Activated CD4-positive, alpha-beta T cell treated with anti-CD3 and anti-CD28 coated beads for 36 hours (primary cell): ENCODE results near the gene STOX2. TPM values are rescaled to one million over a fixed set of nuclear protein-coding genes. Genes with fewer than 3 reads are reported as not detected.

ENCODE experiments used
- ATAC-seq: fragments of 200-7000 bp; cut with Tn5 transposase; one replicate; pipeline ENCODE4 v1.10.0; 2021; ENCODE audit warnings: mild to moderate bottlenecking, moderate library complexity
- CTCF ChIA-PET: fragments of 350-600 bp; sonication (Branson Sonifier 250); formaldehyde crosslinking; loops from one replicate; lab custom pipeline; 2021; ENCODE audit warnings: antibody characterized with exemption; lab: Charles Lee
- POLR2A ChIA-PET: fragments of 350-600 bp; sonication (Branson Sonifier 250); formaldehyde crosslinking; loops from one replicate; lab custom pipeline; 2021; ENCODE audit warnings: antibody characterized with exemption, inconsistent platforms; lab: Charles Lee
- DNase-seq: peaks from one replicate; pipeline ENCODE4 v3.0.0-alpha.2; 2020
- H3K27ac Mint-ChIP-seq: one replicate; pipeline ENCODE4 v1.8.0; 2021; ENCODE audit warnings: mixed read lengths
- H3K27me3 Mint-ChIP-seq: one replicate; pipeline ENCODE4 v1.8.0; 2021; ENCODE audit warnings: mixed read lengths
- H3K36me3 Mint-ChIP-seq: one replicate; pipeline ENCODE4 v1.8.0; 2021; ENCODE audit warnings: low read depth, mixed read lengths
- H3K4me1 Mint-ChIP-seq: one replicate; pipeline ENCODE4 v1.8.0; 2021; ENCODE audit warnings: mixed read lengths
- H3K4me3 Mint-ChIP-seq: one replicate; pipeline ENCODE4 v1.8.0; 2021; ENCODE audit warnings: mild to moderate bottlenecking, moderate library complexity, mixed read lengths
- H3K9me3 Mint-ChIP-seq: one replicate; pipeline ENCODE4 v1.8.0; 2021; ENCODE audit warnings: low read depth, mixed read lengths
- intact Hi-C, 2 experiments: fragments of 100-400 bp; cut with DNase I in 1 of 2; cut with micrococcal nuclease in 1 of 2; formaldehyde crosslinking; loops; one replicate each; pipeline versions ENCODE4 v1.14.2 to v1.15.1; 2022 to 2024; cut with DNase I, micrococcal nuclease
- total RNA-seq, 2 experiments: library from RNA; stranded (reverse); gene quantifications; one replicate each; pipeline ENCODE4 v1.2.3, GENCODE V29; 2021

The STOX2 gene
- total RNA-seq, 2 experiments from 2014 or later = not detected

DNA sequence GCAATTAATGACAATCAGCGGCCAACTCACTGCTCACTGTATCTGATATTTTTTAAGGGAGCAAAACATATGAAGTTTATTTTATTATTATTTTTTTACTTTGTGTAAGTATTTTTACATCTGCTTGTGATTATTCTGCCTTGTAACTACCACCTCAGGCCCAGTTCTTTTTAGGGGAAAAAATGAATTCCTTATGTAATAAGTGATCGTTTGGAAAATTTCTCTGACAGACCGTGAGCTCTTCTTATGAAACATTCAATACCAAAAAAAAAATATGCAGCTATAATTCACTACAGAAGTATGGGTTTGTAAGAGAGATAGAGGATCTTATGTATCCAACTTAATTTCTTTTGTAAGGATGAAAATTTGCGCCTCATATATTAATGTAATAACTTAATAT is 33.5 kb upstream of the STOX2 start:
- POLR2A ChIA-PET = interaction anchor here (0.6 kb wide), 1 partner anchor 25 kb away, joined by 3 read pairs; no protein-coding TSS in a partner anchor
- Mint-ChIP-seq H3K9me3 (no peaks in the 10 kb centered on the region), H3K4me3 (no peak overlapping the region), H3K36me3 (no peaks in the 10 kb centered on the region), H3K27me3 (peaks cover 2% of the 10 kb centered on the region), H3K4me1 (no peaks in the 10 kb centered on the region), H3K27ac (no peak overlapping the region)
- DNase-seq = no peak
- CTCF ChIA-PET = no interaction called here
- no peak for ATAC-seq
- intact Hi-C loops = no loop called here

DNA sequence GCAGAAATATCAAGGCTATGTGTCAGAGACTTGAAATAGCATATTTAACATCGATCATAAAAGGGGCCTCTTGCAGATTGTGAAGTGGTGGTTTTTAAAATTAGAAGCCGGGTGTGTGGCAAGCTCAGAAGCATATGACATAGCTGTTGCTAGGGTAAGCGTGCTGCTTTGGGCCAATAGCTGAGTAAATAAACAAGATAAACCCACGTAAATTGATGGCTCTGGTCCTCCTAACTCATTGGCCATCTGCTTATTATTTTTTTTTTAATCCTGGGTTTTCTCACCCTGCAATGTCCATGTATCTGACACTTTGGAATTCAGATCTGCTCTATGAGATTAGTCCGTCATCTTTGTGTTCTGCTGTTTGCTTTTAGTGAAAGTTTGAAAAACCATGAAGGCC is 32.6 kb upstream of the STOX2 start:
- POLR2A ChIA-PET = no interaction called here
- CTCF ChIA-PET = interaction anchor here (0.8 kb wide), 1 partner anchor 17 kb away, joined by 4 read pairs; no protein-coding TSS in a partner anchor
- no peak for DNase-seq
- ATAC-seq = no peak
- Mint-ChIP-seq H3K27me3 (peaks cover 2% of the 10 kb centered on the region), H3K4me1 (no peaks in the 10 kb centered on the region), H3K9me3 (no peaks in the 10 kb centered on the region), H3K27ac (no peak overlapping the region), H3K36me3 (no peaks in the 10 kb centered on the region), H3K4me3 (no peak overlapping the region)
- intact Hi-C loops = no loop called here

DNA sequence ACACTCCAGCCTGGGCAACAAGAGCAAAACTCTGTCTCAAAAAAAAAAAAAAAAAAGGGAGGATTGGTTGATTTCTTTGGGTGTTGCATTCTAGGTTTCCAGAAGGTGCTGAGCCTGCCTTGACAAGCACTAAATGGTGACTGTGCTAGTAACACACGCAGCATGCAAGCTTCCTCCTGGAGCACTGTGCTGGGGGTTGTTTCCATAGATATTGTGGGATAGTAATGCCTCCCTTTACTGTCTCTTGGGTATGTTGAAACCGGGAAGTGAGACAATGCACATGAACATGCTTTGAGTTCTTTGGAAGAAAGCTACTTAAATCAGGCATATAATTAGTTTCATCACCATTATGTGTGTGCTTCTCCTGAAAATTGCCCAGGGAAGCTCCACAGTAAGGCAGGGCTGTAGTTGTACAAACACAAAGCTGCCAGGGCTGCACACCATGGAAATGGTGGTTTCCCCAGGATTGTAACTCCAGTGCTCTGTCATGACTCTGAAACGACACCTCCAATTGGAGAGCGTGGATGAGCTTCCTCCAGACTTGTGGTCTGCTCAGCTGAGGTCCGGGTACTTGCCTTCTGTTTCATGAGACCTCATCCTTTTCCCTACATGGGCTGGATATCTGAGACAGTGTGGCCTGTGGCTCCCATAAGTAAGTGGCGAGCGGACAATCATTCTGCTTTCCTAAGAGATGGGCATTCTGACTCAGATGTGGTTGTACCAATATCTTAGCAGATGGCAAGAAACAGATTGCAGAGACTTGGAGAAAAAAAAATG is 31.5 kb upstream of the STOX2 start:
- H3K27me3 Mint-ChIP-seq = peaks cover 2% of the 10 kb centered on the region
- H3K36me3 Mint-ChIP-seq = no peaks in the 10 kb centered on the region
- CTCF ChIA-PET = interaction anchor here (0.6 kb wide), 1 partner anchor 27 kb away, joined by 3 read pairs; no protein-coding TSS in a partner anchor
- intact Hi-C loops = no loop called here
- ATAC-seq (no peak), DNase-seq (no peak)
- POLR2A ChIA-PET = no interaction called here
- H3K4me1 Mint-ChIP-seq = no peaks in the 10 kb centered on the region
- H3K4me3 Mint-ChIP-seq = no peak overlapping the region
- no peak overlapping the region for H3K27ac Mint-ChIP-seq
- H3K9me3 Mint-ChIP-seq = no peaks in the 10 kb centered on the region

DNA sequence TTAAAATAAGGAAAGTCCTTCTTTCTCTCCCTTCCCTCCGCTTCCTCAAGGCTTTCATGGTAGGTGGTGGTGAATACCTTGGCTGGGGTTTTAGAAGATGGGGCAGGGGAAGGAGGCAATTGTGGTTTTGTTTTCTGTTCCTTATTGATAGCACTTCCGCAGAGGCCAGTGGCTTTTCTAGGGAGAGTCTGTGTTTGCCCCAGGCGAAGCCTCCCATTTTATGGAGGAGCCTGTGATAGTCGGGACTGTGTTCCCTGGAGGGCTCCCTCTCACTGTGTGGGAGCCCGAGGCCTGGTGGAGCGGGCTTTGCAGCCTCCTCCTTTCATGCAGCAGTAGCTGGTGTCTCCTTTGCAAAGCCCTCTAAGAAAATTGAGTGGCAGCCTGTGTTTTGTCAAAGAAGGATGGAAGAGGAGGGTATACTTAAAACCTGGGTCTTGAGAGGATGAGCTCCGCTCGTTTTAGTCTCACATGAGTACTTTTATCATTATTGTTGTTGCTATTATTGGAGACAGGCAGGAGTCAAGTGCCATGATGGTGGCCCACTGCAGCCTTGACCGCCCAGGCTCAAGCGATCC is 29.8 kb upstream of the STOX2 start:
- no peak overlapping the region for H3K27ac Mint-ChIP-seq
- no peaks in the 10 kb centered on the region for H3K9me3 Mint-ChIP-seq
- no peak overlapping the region for H3K4me3 Mint-ChIP-seq
- intact Hi-C loops = no loop called here
- ATAC-seq = no peak
- DNase-seq = no peak
- no peaks in the 10 kb centered on the region for H3K4me1 Mint-ChIP-seq
- H3K36me3 Mint-ChIP-seq = no peaks in the 10 kb centered on the region
- ChIA-PET CTCF (no interaction called here), POLR2A (interaction anchor here (0.6 kb wide), 1 partner anchor 26 kb away, joined by 3 read pairs; no protein-coding TSS in a partner anchor)
- no peaks in the 10 kb centered on the region for H3K27me3 Mint-ChIP-seq

DNA sequence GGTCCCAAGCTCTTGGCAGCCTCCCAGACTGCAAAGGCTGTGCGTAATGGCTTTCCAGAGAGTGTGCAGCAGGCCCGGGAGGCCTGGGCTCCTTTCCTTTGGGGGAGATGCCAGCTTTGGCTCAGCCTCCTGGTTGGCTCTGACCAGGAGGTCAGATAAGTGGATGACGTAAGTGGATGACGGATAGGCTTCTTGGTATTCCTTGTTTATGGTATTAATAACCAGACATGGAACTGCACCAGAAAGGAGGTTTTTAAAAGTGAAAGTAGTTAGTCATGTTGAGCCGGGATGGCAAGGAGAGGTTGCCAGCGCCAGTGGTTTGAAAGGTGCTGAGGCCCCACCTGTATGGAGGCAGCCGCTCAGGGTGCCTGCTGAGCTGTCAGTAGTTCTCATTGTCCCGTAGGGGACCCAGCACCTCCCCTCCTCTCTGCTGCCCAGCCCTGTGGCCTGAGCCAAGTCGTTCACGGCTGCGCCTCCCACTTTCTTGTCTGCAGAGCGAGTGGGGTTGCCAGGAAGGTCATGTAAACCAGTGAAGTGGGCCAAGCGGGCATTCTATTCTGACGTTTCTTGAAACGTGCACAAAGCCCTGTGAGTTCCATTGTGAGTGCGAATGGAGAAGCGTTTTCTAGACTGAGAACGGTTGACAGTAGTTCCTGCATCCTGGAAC is 28.7 kb upstream of the STOX2 start:
- intact Hi-C loops = no loop called here
- Mint-ChIP-seq H3K27ac (no peak overlapping the region), H3K4me1 (no peaks in the 10 kb centered on the region), H3K27me3 (no peaks in the 10 kb centered on the region), H3K36me3 (no peaks in the 10 kb centered on the region), H3K9me3 (no peaks in the 10 kb centered on the region), H3K4me3 (no peak overlapping the region)
- DNase-seq (no peak), ATAC-seq (no peak)
- ChIA-PET POLR2A (no interaction called here), CTCF (interaction anchor here (1.1 kb wide), 1 partner anchor 225 kb away, joined by 3 read pairs; no protein-coding TSS in a partner anchor)

DNA sequence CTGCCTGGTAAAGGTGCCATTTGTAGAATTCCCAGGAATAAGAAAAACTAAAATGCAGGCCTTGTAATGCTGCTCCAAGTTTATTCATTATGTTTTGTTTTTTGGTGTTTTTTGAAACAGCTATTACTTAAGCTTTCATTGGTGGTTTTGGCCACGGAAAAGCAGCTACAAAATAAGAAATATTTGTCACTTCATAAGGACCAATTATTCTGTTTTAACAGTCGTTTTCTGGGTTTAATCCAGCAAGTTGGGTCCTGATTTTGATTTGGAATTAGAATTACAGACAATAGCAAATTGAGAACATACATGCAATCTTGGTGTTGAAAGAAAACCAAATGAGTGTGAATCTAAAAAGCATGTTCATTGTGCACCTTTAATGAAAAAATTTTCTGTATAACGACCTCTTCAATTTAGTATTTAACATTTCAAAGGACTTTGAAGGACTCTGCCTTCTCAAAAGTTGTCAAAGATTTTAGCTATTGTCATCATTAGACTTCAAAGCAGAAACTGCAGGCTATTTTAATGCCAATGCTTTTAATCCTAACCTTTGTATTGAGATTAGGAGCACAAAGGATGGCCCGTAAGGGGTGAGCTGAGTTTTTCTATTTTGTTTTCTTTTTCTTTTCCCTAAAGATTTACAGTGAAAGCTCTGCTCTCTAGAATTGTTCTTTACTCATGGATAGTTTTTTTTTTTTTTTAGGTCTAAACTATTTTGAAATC is 26.7 kb upstream of the STOX2 start:
- no peaks in the 10 kb centered on the region for H3K27me3 Mint-ChIP-seq
- ChIA-PET CTCF (no interaction called here), POLR2A (interaction anchor here (0.6 kb wide), 1 partner anchor 18 kb away, joined by 3 read pairs; no protein-coding TSS in a partner anchor)
- ATAC-seq = no peak
- intact Hi-C loops = no loop called here
- no peak overlapping the region for H3K27ac Mint-ChIP-seq
- no peaks in the 10 kb centered on the region for H3K9me3 Mint-ChIP-seq
- no peaks in the 10 kb centered on the region for H3K4me1 Mint-ChIP-seq
- no peak for DNase-seq
- no peaks in the 10 kb centered on the region for H3K36me3 Mint-ChIP-seq
- no peak overlapping the region for H3K4me3 Mint-ChIP-seq

DNA sequence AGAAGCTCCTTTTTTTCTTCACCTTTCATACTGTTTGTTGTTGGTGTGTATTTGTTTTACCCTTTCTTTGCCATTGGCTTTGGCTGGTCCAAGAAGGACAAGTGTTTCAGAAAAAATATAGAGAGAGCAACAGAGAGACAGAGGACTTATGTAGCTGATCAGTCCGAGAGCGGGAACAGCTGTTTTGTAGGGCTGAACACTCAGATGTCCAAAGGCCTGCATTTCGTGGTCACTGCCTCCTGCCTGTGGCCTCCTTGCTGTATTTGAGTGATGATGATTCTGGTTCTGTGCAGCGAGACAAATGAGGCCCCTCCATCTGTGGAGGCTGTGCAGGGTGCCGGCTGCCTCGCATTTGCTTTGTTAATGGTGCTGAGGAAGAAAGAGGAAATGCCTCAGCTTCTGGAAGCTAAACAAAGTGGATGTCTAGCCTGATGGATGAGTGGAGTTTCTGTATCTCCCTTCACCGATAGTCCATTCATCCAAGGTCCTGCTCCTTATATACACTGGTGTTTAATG is 19.8 kb upstream of the STOX2 start:
- ATAC-seq = no peak
- ChIA-PET CTCF (no interaction called here), POLR2A (no interaction called here)
- no peak for DNase-seq
- Mint-ChIP-seq H3K27ac (no peak overlapping the region), H3K4me3 (no peak overlapping the region), H3K4me1 (no peaks in the 10 kb centered on the region), H3K27me3 (no peaks in the 10 kb centered on the region), H3K36me3 (no peaks in the 10 kb centered on the region), H3K9me3 (no peaks in the 10 kb centered on the region)
- intact Hi-C loops = no loop called here

DNA sequence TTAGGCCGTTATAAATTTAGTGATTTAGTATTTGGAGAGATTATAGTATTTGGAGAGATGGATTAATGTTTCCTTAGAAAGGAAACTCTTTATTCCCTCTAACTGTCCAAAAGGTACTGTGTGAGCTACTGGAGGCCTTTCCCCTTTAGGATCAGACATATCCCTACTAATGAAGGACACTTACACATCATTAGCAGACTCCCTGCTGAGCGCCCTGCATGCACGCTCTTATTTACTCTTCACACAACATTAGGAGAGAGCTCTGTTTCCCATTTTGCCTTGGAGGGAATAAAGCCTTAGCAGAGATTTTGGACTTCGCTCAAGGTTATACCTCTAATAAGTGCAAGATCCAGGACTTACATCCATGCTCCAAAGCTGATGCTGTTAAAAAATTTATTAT is 17.8 kb upstream of the STOX2 start:
- no peaks in the 10 kb centered on the region for H3K36me3 Mint-ChIP-seq
- no peaks in the 10 kb centered on the region for H3K4me1 Mint-ChIP-seq
- ATAC-seq (no peak), DNase-seq (no peak)
- H3K27ac Mint-ChIP-seq = no peak overlapping the region
- ChIA-PET CTCF (interaction anchor here (1.1 kb wide), 1 partner anchor 47 kb away, joined by 3 read pairs; no protein-coding TSS in a partner anchor), POLR2A (interaction anchor here (0.6 kb wide), 1 partner anchor 284 kb away, joined by 3 read pairs; no protein-coding TSS in a partner anchor)
- intact Hi-C loops = no loop called here
- H3K27me3 Mint-ChIP-seq = peaks cover 5% of the 10 kb centered on the region
- no peaks in the 10 kb centered on the region for H3K9me3 Mint-ChIP-seq
- H3K4me3 Mint-ChIP-seq = no peak overlapping the region

DNA sequence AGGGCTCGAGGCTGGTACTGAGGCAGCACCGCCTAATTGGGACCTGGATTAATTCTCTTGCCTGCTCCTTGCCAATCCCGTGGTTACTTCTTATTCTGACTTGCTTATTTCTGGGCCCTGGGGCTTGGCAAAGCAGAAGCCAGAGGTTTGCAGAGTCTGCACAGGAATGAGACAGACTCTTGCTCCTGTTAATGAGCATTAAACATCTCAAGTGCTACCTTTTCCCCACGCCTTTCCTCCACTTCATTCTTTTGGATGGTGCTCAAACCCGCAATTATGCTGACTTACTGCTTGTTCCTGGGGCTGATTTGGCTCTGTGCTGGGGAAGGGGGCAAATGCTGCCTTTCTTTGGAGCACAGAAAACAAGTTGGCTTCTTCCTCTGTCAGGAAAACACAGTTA is 16.5 kb upstream of the STOX2 start:
- no peak overlapping the region for H3K27ac Mint-ChIP-seq
- ChIA-PET POLR2A (no interaction called here), CTCF (interaction anchor here (1.1 kb wide), 1 partner anchor 48 kb away, joined by 3 read pairs; no protein-coding TSS in a partner anchor)
- intact Hi-C loops = no loop called here
- H3K36me3 Mint-ChIP-seq = no peaks in the 10 kb centered on the region
- no peaks in the 10 kb centered on the region for H3K4me1 Mint-ChIP-seq
- no peaks in the 10 kb centered on the region for H3K9me3 Mint-ChIP-seq
- H3K27me3 Mint-ChIP-seq = peaks cover 5% of the 10 kb centered on the region
- H3K4me3 Mint-ChIP-seq = no peak overlapping the region
- no peak for ATAC-seq
- no peak for DNase-seq

DNA sequence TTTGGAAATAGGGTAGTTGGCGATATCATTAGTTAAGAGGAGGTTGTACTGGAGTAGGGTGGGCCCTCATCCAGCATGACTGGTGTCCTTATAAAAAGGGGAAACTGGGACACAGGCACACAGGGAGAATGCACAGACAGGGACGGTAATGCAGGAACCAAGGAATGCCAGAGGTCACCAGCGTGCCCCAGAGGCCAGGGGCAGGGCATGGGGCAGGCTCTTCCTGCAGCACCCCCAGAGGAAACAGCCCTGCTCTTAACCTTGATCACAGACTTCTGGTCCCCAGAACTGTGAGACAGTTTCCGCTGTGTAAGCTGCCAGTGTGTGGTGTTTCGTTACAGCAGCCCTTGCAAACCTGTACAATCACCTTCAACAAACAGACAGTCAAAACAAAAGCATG is 15.9 kb upstream of the STOX2 start:
- ChIA-PET CTCF (interaction anchor here (0.7 kb wide), 1 partner anchor 17 kb away, joined by 4 read pairs; no protein-coding TSS in a partner anchor), POLR2A (no interaction called here)
- DNase-seq (no peak), ATAC-seq (no peak)
- H3K36me3 Mint-ChIP-seq = no peaks in the 10 kb centered on the region
- no peak overlapping the region for H3K4me3 Mint-ChIP-seq
- H3K27ac Mint-ChIP-seq = no peak overlapping the region
- intact Hi-C loops = no loop called here
- no peaks in the 10 kb centered on the region for H3K9me3 Mint-ChIP-seq
- no peaks in the 10 kb centered on the region for H3K4me1 Mint-ChIP-seq
- H3K27me3 Mint-ChIP-seq = peaks cover 5% of the 10 kb centered on the region

DNA sequence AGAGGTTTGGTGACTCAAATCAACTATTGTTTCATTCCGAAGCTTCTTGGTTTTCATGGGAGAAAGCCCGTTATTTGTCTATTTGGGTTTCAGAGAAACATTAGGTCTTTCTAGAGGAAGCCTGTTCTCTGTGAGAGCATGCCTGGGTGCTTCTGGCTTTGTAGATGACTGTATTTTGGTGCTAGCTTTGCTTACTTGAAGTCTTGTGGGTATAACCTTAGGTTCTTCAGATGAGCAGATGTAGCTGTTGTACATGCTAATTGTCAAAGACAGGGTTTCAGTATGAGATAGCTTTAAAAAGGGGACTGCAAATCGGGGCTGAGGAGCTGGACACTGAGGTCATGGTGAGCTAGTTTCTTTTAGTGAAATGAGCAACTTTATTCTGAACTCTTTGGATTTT is 7.9 kb upstream of the STOX2 start:
- Mint-ChIP-seq H3K4me3 (no peak overlapping the region), H3K9me3 (peaks cover 2% of the 10 kb centered on the region), H3K36me3 (no peaks in the 10 kb centered on the region), H3K27ac (no peak overlapping the region), H3K4me1 (no peaks in the 10 kb centered on the region), H3K27me3 (peaks cover 10% of the 10 kb centered on the region)
- POLR2A ChIA-PET = no interaction called here
- DNase-seq (no peak), ATAC-seq (no peak)
- CTCF ChIA-PET = interaction anchor here (0.7 kb wide), 1 partner anchor 904 kb away, joined by 3 read pairs; no protein-coding TSS in a partner anchor
- intact Hi-C loops = no loop called here
